GM19438 (cell line): ENCODE measurements around the gene MAP6.

Experiments used
- ATAC-seq: cut with Tn5 transposase; IDR thresholded peaks from one replicate; pipeline ENCODE4 v1.9.1; 2021; ENCODE audit warnings: low read depth; ENCODE audit not compliant: unreplicated experiment

Gene MAP6

GRCh38 chr11:75633409-75634066 is 35.3 kb downstream of the MAP6 start:
- no peak for ATAC-seq

DNA sequence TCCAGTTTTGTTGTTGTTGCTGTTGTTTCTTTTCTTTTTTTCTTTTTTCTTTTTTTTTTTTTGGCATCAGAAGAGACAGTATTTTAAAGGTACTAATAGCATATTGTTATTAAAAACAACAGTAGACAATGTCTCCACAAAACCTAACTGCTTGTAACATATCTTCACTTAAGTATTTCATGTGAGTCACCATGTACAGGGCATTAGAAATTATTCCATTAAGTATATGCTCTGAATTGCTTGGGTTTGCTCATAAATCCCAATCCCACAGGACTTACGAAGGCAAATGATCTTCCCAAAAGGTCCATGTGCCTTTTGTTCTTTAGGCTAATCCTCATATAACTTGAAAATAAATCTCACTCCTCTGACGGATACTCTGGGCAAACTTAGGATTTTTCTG is 35.9 kb downstream of the MAP6 start:
- no peak for ATAC-seq

GRCh38 chr11:75632450-75632849 is 36.4 kb downstream of the MAP6 start:
- no peak for ATAC-seq

GRCh38 chr11:75631086-75631730 is 37.6 kb downstream of the MAP6 start:
- no peak for ATAC-seq

DNA sequence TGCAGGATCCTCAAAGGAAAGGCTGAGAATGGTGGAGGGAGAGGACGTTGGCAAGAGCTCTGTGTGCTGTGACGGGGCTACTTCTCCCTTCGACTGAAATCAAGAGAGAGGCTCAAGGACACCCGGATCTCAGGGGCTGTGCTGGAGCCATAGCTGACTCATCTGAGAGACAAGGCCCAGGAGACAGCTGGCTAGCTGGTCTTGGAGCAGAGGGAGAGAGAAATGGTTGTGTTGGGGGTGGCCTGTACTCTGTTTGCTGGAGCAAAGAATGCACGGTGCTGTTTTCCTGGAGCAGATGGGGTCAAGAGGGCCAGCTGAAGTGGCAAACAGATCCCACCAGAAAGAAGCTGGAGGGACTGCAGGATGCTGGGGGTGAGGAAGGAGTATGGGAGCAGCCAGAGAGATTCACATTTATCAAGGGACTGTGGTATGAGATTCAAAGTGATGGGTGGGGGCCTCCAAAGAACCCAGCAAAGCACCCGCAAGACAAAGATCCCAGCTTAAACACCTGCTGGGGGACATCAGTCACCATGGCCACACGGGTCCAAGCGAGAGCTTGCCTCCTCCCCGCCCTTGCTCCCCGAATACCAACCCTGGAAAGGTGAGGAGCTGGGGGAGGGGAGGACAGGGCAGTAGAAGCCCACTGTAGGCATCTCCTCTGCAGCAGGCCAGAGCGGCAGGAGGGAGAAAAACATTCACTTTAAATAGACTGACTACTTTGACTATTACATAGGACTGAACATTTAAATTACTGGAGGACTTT is 40.8 kb downstream of the MAP6 start:
- ATAC-seq = no peak

DNA sequence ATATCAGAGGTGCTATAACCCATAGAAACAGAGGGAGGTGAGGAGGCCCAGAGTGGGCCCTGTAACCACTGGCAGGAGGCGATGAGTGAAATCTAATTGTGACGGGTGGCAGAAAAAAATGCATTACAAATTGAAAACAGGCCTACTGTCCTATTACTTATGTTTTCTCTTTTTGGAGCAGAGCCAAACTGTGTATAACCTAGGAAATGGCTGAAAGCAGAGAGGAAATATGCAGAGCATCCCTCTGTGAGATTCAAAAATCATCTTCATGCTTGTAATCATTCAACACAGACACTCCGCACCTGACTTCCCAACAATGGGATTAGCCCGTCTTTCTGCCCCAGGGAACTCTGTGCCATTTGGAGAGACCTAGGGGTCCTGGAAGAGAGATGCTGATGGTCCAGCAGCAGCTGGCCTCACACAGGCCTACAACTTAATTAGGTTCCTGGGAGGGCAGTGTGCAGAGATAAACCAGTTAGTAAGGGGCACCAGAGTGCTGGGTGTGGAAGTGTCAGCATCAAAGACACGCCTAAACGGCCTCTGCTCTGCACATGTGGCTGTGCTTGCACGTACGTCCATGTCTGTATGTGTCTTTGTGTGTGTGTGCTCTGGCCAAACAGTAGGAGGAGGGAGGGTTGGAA is 41.8 kb downstream of the MAP6 start:
- no peak for ATAC-seq

- ATAC-seq = no peak
Measured at GRCh38 chr11:75625991-75626888, 42.6 kb downstream of the MAP6 start.

- no peak for ATAC-seq
Measured at GRCh38 chr11:75625021-75625420, 43.8 kb downstream of the MAP6 start.

DNA sequence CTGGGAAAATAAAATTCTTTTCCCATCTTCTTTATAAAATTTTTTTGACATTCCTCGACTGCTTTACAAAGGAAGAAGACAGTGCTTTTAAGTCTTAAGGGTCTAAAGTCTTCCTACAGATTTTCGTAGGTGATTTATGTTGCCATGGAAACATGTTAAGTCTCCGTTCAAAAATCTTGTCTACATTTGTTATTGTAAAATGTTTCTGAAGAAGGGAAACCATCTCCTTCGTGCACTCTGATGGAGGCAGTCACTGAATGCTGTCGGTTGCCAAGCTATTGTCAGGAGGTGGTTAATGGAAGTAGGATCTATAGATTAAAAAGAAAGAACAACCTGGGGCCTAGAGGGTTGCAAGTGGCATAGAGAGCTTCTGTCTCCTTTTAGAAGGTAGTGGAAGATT is 52.6 kb downstream of the MAP6 start:
- ATAC-seq = no peak

- ATAC-seq = no peak
Measured at GRCh38 chr11:75615751-75616150, 53.1 kb downstream of the MAP6 start.

- no peak for ATAC-seq
Measured at GRCh38 chr11:75611823-75612222, 57.0 kb downstream of the MAP6 start.

GRCh38 chr11:75606099-75606498 is 62.7 kb downstream of the MAP6 start:
- no peak for ATAC-seq

DNA sequence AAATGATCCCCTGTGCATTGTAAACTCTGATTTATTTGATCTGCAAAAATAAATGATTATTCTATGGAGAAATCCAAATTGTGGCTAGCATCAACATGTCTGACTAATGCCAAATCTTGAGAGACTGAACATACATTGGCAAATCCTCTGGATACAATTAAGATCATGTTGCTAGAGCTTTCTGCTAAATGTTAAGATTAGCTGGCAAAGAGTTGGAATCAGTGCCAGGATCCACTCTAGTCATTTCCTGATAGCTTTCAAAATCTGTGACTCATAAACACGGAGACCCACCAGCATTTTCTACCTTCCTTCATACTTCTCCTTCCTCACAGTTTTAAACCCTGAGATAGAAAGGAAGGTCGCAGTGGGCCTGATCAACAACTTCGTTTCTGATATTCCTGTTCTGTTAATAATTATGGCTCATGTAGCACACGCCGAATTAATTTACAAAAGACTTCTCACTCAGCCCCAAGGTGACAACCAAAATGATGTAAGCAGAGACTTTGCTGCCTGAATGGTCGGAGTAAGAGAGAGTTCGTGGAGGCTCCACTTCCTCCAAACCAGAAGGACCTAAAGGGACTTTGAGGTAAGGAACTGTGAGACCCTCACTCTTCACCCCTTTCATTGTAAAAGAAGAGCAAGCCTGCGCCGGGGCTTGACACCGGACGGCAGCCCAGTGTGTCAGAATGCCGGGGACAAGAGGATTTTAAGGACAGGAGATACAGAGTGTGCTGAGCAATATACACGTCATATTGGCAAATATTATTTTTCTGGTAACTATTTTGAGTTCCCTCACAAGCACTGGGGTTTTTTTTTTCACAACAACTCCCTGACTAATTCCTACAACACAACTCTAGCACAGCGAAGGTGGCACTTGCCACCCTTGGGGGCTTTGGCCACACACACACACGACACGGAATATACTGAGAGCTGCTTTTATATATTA is 64.8 kb downstream of the MAP6 start:
- no peak for ATAC-seq

DNA sequence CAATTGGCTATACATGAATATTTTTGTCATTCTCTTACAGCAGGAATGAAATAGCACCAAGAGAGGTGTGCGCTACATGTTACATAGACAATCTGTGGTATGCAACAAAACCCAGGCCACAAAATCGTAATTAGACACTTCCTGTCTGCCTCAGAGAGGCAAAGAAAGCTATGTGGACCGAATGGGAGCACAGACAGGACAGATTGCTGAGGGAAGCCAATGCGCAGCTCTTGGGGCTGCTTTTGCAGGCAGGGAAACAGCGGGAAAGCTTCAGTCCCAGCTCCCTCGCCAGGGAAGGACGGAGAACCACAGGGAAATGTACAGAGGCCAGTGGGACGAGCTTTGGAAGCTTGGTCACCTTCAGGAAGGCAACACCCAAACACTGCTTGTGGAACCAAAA is 65.9 kb downstream of the MAP6 start:
- ATAC-seq = no peak

GRCh38 chr11:75601494-75601893 is 67.3 kb downstream of the MAP6 start:
- ATAC-seq = no peak

- no peak for ATAC-seq
Measured at GRCh38 chr11:75600356-75600755, 68.5 kb downstream of the MAP6 start.

DNA sequence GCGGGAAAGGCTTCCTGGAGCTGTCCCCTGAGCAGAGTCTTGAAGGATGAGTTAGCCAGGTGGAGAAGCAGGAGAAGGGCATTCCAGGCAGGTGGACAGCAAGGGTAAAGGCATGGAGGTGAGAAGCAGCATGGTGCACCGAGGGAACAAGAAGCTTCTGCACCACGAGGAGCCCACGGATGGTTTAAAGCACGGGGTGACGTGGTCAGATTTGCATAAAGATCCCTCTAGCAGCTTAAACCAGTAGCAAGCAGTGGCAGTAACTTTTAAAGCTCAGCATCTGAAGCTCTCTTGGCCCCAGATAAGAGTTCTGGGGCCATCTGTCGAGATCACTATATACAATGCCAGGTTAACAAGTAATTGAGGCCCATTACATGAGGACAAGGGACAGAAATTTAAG is 69.9 kb downstream of the MAP6 start:
- ATAC-seq = no peak

DNA sequence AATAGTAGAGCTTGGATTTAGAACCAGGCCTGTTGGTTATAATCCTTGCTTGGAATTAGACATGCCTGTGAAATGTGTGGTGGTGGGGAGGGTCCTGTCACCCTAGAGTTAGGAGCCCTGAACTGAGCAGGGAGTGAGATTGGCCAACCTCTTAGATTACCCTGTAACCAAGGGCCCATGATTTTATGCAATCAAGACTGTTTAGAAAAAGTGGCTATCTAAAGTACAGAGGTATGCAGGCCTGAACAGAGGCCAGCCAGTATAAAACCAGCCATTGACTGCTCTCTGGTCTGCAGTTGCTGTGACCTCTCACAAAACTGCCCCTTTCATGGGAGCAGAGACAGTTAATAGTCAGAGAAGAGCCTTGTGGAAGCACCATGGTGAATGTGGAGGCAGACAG is 70.6 kb downstream of the MAP6 start:
- no peak for ATAC-seq

- no peak for ATAC-seq
Measured at GRCh38 chr11:75597636-75598035, 71.2 kb downstream of the MAP6 start.
